Lower leg skin (tissue), 3 donors: ENCODE measurements around the gene ZFP3.

Experiments used
- CTCF ChIP-seq, 3 donors: fragments of 450-650 bp; IDR thresholded peaks; one replicate each; pipeline ENCODE4 v1.5.1; 2016; ENCODE audit warnings: antibody characterized with exemption in 3 of 3, mild to moderate bottlenecking in 3 of 3, moderate library complexity in 2 of 3
- POLR2A ChIP-seq, 2 donors: fragments of 450-650 bp; IDR thresholded peaks; one replicate each; pipeline ENCODE4 v1.6.1; 2016 to 2017; ENCODE audit warnings: antibody characterized with exemption in 2 of 2, mild to moderate bottlenecking in 1 of 2, moderate library complexity in 1 of 2

GRCh38 chr17:5138616-5139457 lies 60.6 kb downstream of the ZFP3 start:
- TF ChIP-seq CTCF (IDR thresholded peaks at IDR 0.05) (no peak), POLR2A (IDR thresholded peaks at IDR 0.05) (no peak)
